Activated naive CD8-positive, alpha-beta T cell (primary cell): ENCODE data around the gene IDI2.

ENCODE experiments used
- H3K27ac Mint-ChIP-seq: one replicate; pipeline ENCODE4 v1.8.0; 2021; ENCODE audit warnings: mixed read lengths
- H3K27me3 Mint-ChIP-seq: one replicate; pipeline ENCODE4 v1.8.0; 2021; ENCODE audit warnings: mixed read lengths
- H3K36me3 Mint-ChIP-seq: one replicate; pipeline ENCODE4 v1.8.0; 2021; ENCODE audit warnings: mixed read lengths
- H3K4me1 Mint-ChIP-seq: one replicate; pipeline ENCODE4 v1.8.0; 2021; ENCODE audit warnings: low read depth, mixed read lengths
- H3K4me3 Mint-ChIP-seq: one replicate; pipeline ENCODE4 v1.8.0; 2021; ENCODE audit warnings: mild to moderate bottlenecking, mixed read lengths
- H3K9me3 Mint-ChIP-seq: one replicate; pipeline ENCODE4 v1.8.0; 2021; ENCODE audit warnings: low read depth, mixed read lengths

The IDI2 gene

GRCh38 chr10:1006573-1006972, 19.1 kb downstream of the IDI2 start:
- Mint-ChIP-seq H3K4me1 (peaks cover 6% of the 10 kb centered on the region), H3K36me3 (peaks cover 29% of the 10 kb centered on the region), H3K27ac (no peak overlapping the region)

GRCh38 chr10:1003884-1004670, 21.6 kb downstream of the IDI2 start:
- Mint-ChIP-seq H3K9me3 (peaks cover 12% of the 10 kb centered on the region), H3K4me3 (no peak overlapping the region), H3K27me3 (no peaks in the 10 kb centered on the region), H3K27ac (no peak overlapping the region), H3K4me1 (peaks cover 3% of the 10 kb centered on the region), H3K36me3 (peaks cover 37% of the 10 kb centered on the region)

More at GRCh38 chr10:1006573-1006972, 19.1 kb downstream of the IDI2 start:
- Mint-ChIP-seq H3K4me3 (no peak overlapping the region), H3K27me3 (no peaks in the 10 kb centered on the region), H3K9me3 (peaks cover 4% of the 10 kb centered on the region)

GRCh38 chr10:1002425-1003006, 23.1 kb downstream of the IDI2 start:
- H3K27ac Mint-ChIP-seq, result no peak overlapping the region
- H3K4me3 Mint-ChIP-seq, result no peak overlapping the region
- H3K27me3 Mint-ChIP-seq, result no peaks in the 10 kb centered on the region
- H3K36me3 Mint-ChIP-seq, result peaks cover 36% of the 10 kb centered on the region
- peaks cover 3% of the 10 kb centered on the region for H3K4me1 Mint-ChIP-seq
- H3K9me3 Mint-ChIP-seq, result peaks cover 12% of the 10 kb centered on the region

GRCh38 chr10:997266-998022, 28.2 kb downstream of the IDI2 start:
- Mint-ChIP-seq H3K36me3 (peaks cover 37% of the 10 kb centered on the region), H3K4me3 (no peak overlapping the region), H3K9me3 (peaks cover 11% of the 10 kb centered on the region), H3K27me3 (no peaks in the 10 kb centered on the region), H3K4me1 (peaks cover 14% of the 10 kb centered on the region), H3K27ac (no peak overlapping the region)

GRCh38 chr10:996031-996430, 29.6 kb downstream of the IDI2 start:
- Mint-ChIP-seq H3K36me3 (peaks cover 29% of the 10 kb centered on the region), H3K4me1 (peaks cover 16% of the 10 kb centered on the region), H3K27ac (no peak overlapping the region), H3K4me3 (no peak overlapping the region), H3K9me3 (peaks cover 2% of the 10 kb centered on the region), H3K27me3 (no peaks in the 10 kb centered on the region)

GRCh38 chr10:995559-995926, 30.1 kb downstream of the IDI2 start:
- peak overlapping the region; percentile 48 for H3K27ac Mint-ChIP-seq
- no peaks in the 10 kb centered on the region for H3K27me3 Mint-ChIP-seq
- H3K4me3 Mint-ChIP-seq, result no peak overlapping the region
- peaks cover 29% of the 10 kb centered on the region for H3K36me3 Mint-ChIP-seq
- H3K9me3 Mint-ChIP-seq, result no peaks in the 10 kb centered on the region
- peaks cover 21% of the 10 kb centered on the region for H3K4me1 Mint-ChIP-seq

- Mint-ChIP-seq H3K27ac (peak overlapping the region; percentile 48), H3K4me1 (peaks cover 26% of the 10 kb centered on the region), H3K9me3 (no peaks in the 10 kb centered on the region), H3K36me3 (peaks cover 29% of the 10 kb centered on the region), H3K27me3 (no peaks in the 10 kb centered on the region), H3K4me3 (no peak overlapping the region)
Observed at GRCh38 chr10:994836-995558, 30.7 kb downstream of the IDI2 start.

GRCh38 chr10:992871-993270, 32.8 kb downstream of the IDI2 start:
- no peaks in the 10 kb centered on the region for H3K9me3 Mint-ChIP-seq
- no peak overlapping the region for H3K4me3 Mint-ChIP-seq
- H3K4me1 Mint-ChIP-seq, result peaks cover 35% of the 10 kb centered on the region
- no peak overlapping the region for H3K27ac Mint-ChIP-seq
- no peaks in the 10 kb centered on the region for H3K27me3 Mint-ChIP-seq
- H3K36me3 Mint-ChIP-seq, result peaks cover 27% of the 10 kb centered on the region

- Mint-ChIP-seq H3K4me3 (no peak overlapping the region), H3K27ac (no peak overlapping the region), H3K4me1 (peaks cover 37% of the 10 kb centered on the region), H3K27me3 (no peaks in the 10 kb centered on the region), H3K9me3 (no peaks in the 10 kb centered on the region), H3K36me3 (peaks cover 27% of the 10 kb centered on the region)
Observed at GRCh38 chr10:992467-992866, 33.2 kb downstream of the IDI2 start.

GRCh38 chr10:990808-991207, 34.9 kb downstream of the IDI2 start:
- Mint-ChIP-seq H3K27me3 (no peaks in the 10 kb centered on the region), H3K4me3 (peak overlapping the region; percentile 98), H3K27ac (peak overlapping the region; percentile 64), H3K9me3 (no peaks in the 10 kb centered on the region), H3K36me3 (peaks cover 22% of the 10 kb centered on the region), H3K4me1 (peaks cover 46% of the 10 kb centered on the region)

- Mint-ChIP-seq H3K4me1 (peaks cover 39% of the 10 kb centered on the region), H3K27ac (peak overlapping the region; percentile 98), H3K9me3 (no peaks in the 10 kb centered on the region), H3K27me3 (no peaks in the 10 kb centered on the region), H3K36me3 (peaks cover 12% of the 10 kb centered on the region), H3K4me3 (peak overlapping the region; percentile 98)
Observed at GRCh38 chr10:988667-989545, 36.8 kb downstream of the IDI2 start.

- peaks cover 39% of the 10 kb centered on the region for H3K4me1 Mint-ChIP-seq
- H3K9me3 Mint-ChIP-seq, result no peaks in the 10 kb centered on the region
- no peaks in the 10 kb centered on the region for H3K27me3 Mint-ChIP-seq
- peak within 1 kb of the TSS; percentile 98 for H3K4me3 Mint-ChIP-seq
- H3K36me3 Mint-ChIP-seq, result peaks cover 12% of the 10 kb centered on the region
- peak within 1 kb of the TSS; percentile 98 for H3K27ac Mint-ChIP-seq
Observed at GRCh38 chr10:987870-988666, 37.6 kb downstream of the IDI2 start, which contains the start of gene GTPBP4. Gene GTPBP4 (plus strand): TSS chr10:988434. CDS start chr10:988480, 46 bp downstream.

GRCh38 chr10:987620-987869, 38.1 kb downstream of the IDI2 start:
- Mint-ChIP-seq H3K27me3 (no peaks in the 10 kb centered on the region), H3K4me1 (peaks cover 36% of the 10 kb centered on the region), H3K9me3 (no peaks in the 10 kb centered on the region), H3K36me3 (peaks cover 11% of the 10 kb centered on the region), H3K4me3 (peak overlapping the region; percentile 98), H3K27ac (peak overlapping the region; percentile 98)
